CD1c-positive myeloid dendritic cell (primary cell): Measurements from ENCODE around the gene CHSY3.

ENCODE experiments used
- DNase-seq: peaks from one replicate; pipeline ENCODE4 v3.0.0-alpha.2; 2016; ENCODE audit errors: extremely low spot score

CHSY3 gene

DNA sequence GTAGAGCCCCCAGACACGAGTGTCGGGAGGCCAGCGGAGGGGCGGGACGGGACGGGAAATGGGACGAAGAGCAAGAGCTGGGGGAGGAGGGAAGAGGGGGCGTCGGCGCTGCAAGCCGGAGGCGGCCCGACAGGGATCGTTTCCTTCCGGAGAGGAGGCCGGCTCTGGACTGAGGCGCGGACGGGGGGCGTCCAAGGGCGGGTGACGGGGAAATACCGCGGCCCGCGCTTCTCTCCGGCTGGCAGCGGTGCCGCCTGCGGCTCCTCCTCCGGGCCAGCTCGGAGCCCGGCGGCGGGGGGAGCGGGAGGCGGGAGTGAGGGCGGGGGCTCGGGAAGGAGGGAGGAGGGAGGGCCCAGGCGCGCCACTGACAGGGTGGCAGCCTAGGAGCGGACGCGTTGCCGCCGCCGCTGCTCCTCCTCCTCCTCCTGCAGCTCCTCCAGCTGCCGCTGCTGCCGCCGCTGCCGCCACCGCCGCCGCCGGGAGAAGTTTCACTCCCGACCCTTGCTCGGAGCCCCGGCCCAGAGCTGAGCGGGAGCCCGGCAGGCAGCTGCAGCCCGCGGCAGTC is at the start of gene CHSY3:
Gene CHSY3, plus strand, starts transcription at position 364 of the 565 bp plus-strand sequence.
- peak; percentile 30 for DNase-seq

DNA sequence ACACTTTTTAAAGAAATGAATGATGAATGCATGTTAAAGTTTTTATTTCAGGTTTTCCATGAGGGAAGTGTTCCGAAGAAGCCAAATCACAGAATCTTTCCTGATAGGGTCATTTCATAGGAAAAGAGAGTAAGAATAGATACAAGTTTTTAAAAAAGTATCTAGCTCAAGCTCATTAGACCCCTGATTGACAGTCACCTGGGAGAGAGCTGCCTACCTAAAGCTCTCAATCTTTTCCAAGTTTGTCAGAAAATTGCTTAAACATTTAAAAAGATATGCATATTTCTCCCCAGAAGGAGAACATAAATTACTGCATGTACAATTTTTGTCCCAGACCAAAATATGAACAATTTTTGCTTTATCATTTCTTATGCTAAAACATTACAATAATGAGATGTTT is 47.9 kb upstream of the CHSY3 start:
- no peak for DNase-seq

DNA sequence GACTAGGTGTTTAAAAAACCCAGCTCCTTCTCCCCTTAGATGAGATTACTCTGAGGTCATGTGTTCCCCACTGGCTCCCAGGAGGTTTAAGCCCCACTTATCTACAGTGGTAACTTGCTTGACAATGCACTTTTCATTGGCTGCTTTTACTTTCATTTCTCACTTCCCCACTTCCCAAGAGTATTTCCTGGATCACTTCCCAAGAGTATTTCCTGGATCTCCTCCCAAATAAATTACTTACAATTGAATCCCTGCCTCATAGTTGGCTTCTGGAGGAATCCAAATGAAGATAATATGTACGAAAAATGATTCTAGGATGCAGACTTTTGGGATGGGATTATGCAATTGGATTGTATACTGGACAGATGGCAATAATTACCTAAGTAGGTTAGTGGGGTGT is 47.1 kb upstream of the CHSY3 start:
- DNase-seq: no peak

DNA sequence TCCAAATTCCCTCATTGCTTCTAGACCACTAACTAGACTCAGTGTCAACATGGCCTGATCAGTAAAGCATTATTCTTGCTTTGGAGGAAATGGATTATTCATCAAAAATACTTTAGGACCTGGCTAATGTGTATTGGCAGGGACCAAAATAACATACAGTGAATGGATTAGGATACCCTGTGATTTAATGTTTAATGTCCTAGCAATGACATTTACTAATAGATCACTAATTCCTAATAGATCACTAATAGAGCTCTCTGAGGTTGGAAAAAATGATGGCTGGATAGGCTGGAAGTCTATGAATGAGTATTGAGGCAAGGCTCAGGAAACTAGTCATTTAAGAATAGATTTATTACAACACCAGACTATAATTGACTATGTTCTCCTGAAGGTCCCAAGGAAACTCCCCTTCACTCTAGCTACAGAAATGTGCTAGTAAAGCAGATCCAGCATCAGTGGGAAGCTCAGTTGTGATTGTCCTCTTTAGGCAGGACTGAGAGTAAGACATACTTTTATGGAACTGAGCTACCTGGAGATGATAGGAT is 46.1 kb upstream of the CHSY3 start:
- no peak for DNase-seq

DNA sequence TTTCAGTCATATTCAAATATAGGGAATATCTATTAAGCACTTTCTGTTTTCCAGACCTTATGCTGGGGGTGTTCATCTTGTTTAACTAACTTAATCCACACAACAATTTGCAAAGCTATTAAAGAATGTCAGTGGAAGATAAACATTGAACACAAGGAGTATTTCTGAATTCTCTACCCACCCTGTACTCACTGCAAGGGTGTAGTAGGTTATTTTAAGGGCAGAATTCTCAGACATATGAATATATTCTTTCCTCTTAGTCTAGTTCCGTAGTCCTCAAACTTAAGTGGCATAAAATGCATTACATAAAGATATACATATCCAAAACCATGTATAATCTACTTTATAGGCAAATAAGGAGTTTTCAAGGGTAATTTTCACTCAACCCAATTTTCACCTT is 19.9 kb upstream of the CHSY3 start:
- no peak for DNase-seq

DNA sequence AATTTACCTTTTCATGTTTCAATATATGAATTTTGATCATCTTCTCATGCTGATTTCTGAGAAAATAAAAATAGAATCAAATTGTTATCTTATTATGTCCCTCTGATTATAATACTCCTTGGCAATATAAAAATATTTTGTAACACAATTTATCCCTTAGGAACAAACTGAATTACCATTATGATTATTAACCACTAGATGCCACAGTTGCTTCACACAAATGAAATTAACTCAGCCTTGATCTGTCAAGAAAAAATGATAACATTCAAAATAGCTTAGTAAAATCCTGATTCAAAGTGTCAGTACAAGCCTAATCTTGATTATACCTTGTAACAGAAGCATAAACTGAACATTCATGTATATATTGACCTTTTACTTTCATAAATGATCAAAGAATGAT is 4.8 kb upstream of the CHSY3 start:
- no peak for DNase-seq

DNA sequence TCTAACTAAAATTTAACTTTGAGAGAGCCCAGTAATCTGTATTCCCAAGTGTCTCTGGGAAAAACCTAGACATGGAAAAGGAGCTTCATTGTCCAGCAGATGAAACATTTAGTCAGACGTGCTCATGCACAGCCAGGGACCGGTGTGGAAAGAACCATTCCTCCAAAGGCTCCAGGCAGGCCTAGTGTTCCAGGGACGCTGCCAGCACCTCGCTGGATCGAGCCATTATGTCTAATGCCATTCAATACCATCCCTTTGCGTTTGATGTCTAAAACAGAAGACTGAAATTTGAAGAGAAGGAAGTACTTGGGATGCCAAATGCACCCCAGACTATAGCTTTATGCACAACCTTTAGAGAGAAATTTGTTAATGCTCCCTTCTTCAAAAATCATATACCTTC is 1.4 kb upstream of the CHSY3 start:
- no peak for DNase-seq

DNA sequence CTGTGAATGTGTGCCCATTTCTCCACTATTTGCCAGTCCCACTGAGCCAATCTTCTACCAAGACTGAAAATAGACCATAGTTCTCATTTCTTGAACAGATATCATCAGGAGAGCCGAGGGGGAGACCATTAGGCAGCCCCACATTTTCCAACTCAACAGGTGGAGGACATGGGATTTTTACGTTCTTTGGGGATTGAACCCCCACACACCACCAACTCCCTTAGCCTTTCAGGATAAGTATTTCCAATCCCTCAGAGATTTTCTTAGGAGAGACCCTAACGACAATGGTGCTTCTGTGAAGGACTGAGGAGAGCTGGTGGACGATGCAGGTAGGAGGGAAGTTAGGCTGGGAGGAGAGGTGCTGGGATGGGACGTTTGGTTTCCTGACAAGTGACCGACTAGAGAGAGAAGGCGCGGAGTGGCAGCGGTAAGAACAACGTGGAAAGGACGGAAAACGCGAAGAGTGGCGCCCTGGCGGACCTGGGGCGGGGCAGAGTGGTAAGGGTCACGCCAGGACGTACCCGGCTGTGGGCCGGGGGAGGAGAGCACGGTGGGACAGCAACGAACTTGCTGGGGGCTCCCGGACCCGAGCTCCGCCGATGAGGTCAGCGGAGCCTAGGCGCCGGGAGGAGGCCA is 681 bp upstream of the CHSY3 start:
- DNase-seq: no peak

DNA sequence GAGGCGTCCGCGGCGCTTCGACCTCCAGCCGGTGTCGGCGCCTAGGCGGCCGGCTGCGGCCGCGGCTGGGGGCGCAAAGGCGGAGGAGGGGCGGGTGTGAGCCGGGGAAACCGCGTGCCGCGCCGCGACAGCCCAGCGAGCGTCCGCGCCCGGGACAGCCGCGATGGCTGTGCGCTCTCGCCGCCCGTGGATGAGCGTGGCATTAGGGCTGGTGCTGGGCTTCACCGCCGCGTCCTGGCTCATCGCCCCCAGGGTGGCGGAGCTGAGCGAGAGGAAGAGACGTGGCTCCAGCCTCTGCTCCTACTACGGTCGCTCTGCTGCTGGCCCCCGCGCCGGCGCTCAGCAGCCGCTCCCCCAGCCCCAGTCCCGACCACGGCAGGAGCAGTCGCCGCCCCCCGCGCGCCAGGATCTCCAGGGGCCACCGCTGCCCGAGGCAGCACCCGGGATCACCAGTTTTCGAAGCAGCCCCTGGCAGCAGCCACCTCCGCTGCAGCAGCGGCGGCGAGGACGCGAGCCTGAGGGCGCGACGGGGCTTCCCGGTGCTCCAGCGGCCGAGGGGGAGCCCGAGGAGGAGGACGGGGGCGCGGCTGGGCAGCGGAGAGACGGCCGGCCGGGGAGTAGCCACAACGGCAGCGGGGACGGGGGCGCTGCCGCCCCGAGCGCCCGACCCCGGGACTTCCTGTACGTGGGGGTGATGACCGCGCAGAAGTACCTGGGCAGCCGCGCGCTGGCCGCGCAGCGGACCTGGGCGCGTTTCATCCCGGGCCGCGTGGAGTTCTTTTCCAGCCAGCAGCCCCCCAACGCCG is 605 bp downstream of the CHSY3 start:
- DNase-seq: no peak

DNA sequence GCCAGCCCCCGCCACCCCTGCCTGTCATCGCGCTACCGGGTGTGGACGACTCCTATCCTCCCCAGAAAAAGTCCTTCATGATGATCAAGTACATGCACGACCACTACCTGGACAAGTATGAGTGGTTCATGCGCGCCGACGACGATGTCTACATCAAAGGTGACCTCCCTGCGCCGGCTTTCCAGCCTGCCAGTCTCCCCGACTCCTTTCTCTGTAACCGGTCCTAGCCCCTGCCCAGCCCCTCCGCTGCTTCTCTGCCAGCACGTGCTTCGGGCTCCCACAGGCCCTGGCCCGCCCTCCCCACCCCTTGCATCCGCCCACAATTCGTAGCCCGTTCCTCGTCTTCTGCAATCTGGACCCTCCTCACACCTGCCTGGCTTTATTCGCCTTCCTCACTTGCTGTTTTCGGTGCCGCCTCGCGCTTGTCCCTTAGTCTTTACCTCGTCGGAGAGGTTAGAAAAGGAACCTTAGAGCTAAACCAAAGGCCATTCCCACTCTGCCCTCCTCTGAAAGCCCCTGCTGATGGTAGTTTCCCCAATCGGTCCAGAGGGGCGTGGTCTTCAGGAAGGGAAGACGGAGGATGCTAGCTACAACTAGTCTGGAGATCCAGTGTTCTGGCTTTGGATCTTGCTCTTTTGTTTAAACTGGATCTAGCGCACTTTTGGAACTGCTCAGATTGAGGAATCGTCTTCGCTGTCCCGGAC is 1.4 kb downstream of the CHSY3 start:
- no peak for DNase-seq

DNA sequence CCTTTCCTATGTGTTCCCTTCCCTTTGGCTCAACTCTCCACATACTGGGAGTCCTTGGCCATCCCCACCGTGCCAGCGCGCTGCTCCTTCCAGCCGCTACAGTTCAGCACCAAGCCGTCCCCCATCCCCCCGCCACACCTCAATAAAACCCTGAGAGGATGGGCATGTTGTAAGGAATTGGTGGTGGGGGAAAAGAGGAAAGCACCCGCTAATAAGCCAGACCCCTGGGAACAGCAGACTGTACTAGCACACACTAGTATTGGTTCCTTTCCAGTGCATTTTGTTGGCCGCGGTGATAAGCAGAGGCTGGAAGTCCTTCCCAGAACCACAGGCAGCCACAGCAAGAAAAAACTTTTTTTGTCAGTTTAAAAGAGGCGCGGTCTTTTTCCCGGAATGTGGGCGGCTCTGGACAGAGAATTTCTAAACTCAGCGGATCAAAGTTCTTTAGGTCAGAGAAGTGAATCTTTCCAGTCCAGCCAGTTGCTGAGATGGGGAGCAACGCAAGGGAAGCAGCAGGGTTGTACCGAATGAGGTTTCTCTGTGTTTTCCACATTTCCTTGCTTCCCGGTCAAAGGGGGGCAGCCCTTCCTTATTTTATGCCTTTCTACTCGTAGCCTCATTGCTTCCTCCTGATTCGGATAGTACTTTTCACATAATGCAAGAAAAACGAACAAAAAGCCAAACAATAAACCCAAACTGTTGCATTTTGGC is 2.1 kb downstream of the CHSY3 start:
- DNase-seq: no peak

DNA sequence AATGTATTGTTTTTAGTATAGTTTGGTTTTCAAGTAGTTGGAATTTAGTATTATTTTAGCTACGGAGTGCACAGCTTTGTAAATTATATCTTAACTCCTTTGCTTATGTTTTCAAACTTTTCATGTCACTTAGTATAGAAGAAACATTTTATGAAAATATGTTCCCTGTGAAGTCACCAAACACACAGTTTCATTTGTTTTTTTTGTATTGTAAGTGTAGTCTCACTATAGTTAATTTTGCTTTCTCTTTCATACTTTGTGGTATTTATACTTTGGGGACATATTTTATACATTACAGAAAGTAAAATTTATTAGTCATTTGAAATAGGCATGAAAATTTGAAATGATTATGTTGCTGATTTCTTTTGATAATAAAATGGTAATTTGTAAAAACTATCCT is 5.0 kb downstream of the CHSY3 start:
- DNase-seq: no peak

DNA sequence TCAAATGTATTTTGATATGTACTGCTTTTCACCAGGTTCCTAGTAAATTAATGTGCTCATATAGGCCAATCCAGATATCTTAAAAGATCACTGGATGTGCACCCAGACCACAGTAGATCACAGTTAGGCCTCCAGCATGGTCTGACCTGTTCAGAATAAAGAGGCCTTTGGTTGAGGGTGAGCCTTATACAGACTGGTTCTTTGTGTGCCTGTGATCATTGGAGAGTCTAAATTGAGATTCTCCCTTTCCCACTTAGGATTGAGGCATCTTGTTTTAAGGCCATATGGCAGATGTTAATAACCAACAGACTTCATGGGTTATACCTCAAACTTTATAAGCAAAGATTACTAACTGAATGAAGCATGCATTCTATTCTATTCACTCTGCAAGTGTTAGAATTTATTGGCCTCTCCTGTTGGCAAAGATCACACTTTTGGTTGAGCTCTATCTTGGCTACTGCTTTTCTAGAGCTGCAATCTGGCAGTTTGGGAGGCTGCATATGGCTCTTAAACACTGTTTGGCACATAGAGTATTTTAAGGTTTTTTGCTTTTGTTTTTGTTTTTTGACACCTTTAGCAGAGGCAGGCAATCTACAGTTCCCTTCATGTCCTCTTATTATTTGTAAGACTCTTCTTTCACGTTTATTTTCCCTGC is 8.5 kb downstream of the CHSY3 start:
- DNase-seq: no peak

DNA sequence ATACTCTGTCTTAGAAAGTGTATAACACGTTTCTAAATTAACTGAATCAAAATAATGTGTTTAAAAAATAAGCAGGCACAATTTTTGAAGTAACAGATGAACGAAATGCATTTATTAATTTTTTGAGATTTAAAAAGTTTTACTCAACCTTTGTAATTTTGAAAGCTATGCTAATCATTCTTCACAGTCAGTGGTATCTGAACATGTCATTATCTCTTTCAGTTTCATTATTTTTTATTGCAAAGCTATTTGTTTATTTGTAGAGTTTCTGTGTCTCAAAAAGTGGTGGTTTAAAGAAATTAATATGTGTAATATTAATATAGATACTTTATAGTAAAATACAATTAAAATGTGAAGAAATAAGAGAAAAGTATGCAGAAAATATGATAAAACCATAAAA is 11.2 kb downstream of the CHSY3 start:
- DNase-seq: no peak

DNA sequence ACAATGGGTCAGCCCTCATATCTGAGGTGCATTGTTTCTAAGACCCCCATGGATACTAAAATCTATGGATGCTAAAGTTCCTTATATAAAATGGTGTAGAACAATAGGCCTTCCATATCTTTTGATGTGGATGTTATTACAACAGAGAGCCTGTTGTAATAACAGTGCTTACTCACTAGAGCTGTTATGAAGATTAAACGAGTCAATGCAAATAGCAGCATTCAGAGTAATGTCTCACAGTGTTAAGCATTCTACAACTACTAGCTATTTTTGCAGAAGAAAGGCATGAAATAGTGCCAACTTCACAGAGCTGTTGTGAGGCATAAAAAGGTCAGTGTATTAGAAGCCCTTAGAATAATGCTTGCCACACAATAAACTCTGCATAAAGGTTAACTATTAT is 13.0 kb downstream of the CHSY3 start:
- no peak for DNase-seq

DNA sequence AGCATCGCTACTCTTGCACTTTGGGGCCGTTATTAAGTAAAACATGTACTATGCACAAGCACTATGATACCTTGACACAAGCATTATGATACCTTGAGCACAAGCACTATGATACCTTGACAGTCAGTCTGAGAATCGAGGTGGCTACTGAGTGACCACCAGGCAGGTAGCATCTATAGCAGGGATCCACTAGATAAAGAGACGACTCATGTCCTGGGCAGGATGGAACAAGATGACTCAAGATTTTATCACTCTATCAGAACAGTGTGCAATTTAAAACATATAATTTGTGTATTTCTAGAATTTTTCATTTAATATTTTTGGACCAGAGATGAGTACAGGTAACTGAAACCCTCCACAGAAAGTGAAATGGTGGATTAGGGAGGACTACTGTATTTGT is 16.9 kb downstream of the CHSY3 start:
- DNase-seq: no peak

DNA sequence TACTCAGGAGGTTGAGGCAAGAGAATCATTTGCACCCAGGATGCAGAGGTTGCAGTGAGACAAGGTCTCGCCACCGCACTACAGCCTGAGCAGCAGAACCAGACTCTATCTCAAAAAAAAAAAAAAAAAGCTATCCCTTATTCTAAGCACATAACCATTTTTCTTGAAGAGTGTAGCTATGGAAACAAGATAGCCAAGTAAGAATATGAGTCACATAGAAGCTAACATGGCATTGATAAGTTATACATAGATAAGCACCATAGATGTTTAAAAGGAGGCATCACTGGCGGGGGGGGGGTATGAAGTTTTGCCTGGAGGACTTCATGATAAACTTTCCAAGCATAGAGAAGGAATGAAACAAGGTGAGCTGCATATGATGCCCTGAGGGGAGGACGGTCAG is 26.0 kb downstream of the CHSY3 start:
- no peak for DNase-seq

DNA sequence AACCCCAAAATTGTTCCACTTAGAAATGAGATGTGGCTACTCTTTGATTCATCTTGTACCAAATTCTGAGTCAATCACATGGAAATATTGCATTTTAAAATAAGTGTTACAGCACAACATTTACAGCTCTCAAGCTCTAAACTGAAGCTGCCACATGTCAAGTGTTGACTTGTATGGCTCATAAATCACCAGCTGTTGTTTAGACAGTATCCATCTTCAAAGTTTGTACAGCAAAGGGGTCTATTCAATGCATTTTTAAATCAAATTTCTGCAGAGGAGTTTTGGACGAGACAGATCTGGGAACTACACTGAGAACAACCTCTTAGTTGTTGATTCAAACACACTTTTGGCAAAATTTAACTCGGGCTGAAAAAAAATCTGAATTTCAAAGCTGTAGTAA is 31.4 kb downstream of the CHSY3 start:
- no peak for DNase-seq

DNA sequence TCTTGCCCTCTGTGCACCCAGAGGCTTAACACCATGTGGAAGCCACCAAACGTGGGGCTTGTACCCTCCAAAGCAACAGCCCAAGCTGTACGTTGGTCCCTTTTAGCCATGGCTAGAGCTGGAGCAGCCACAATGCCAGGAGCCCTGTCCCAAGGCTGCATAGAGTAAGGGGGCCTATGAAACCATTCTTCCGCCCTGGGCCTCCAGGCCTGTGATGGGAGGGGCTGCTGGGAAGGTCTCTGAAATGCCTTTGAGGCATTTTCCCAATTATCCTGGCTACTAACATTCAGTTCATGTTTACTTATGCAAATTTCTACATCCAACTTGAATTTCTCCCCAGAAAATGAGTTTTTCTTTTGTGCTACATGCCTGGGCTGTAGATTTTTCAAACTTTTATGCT is 33.8 kb downstream of the CHSY3 start:
- DNase-seq: no peak

DNA sequence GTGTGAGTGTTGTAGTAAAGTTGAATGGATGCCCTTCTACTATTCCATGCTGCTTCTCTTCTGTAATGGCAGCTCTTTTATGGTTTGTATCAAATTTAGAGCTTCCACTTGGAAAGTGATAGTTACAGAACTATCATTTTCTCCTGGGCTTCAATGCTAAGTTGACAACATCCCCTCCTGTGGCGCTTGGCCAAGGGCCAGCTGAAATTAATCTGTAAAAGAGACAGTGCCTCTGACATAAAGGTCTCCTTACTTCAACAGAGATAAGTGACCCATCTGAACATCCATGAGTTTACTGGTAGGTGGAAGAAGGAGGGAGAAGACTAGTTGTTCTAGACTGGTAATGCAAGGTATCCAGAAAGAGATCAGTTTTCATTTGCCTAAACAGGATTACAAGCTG is 39.7 kb downstream of the CHSY3 start:
- DNase-seq: no peak

DNA sequence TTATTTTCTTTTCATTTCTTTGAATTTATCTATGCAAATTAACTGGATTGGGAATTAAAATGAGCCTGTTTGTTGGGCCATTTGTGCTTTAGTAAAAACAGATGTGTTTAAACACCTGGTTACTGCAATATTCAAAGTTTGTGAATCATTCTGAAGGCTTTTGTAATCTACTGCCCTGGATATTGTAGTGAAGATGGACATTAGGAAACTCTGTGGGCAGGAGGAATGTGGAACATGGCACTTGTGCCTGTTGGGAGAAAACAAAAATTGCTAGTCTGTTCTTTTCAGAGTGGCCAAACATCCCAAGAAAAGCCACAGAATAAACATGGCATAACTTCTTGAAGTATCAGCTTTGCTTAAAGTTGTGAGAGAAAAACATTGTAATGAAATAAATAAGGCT is 40.8 kb downstream of the CHSY3 start:
- DNase-seq: no peak
